Osteoblast (primary cell): ENCODE results near the gene ANKRD16. TPM values are rescaled to one million over a fixed set of nuclear protein-coding genes. Genes with fewer than 3 reads are reported as not detected.
A peak's percentile ranks its signal among the peaks of the same experiment; 100 is the strongest.

Source experiments
- DNase-seq: peaks from one replicate; pipeline ENCODE4 v3.0.0; 2011; ENCODE audit warnings: low spot score, mixed read lengths; ENCODE audit not compliant: insufficient read length; ENCODE audit errors: missing footprints
- H2AFZ ChIP-seq: 2 replicates; pipeline ENCODE4 v1.6.0; 2011; ENCODE audit warnings: mild to moderate bottlenecking, low read length
- H3K27ac ChIP-seq: 2 replicates; pipeline ENCODE4 v1.5.1; 2011; ENCODE audit warnings: mild to moderate bottlenecking, low read depth, low read length, moderate library complexity
- H3K27me3 ChIP-seq: 2 replicates; pipeline ENCODE4 v1.6.0; 2012; ENCODE audit warnings: mild to moderate bottlenecking, control low read depth, inconsistent platforms, low read length, moderate library complexity; ENCODE audit not compliant: insufficient read depth
- H3K36me3 ChIP-seq: 2 replicates; pipeline ENCODE4 v1.5.1; 2011; ENCODE audit warnings: mild to moderate bottlenecking, low read length, control low read depth, moderate library complexity; ENCODE audit not compliant: insufficient read depth
- H3K4me1 ChIP-seq: 2 replicates; pipeline ENCODE4 v1.5.1; 2011; ENCODE audit warnings: mild to moderate bottlenecking, low read length, control low read depth, moderate library complexity; ENCODE audit not compliant: insufficient read depth
- H3K4me2 ChIP-seq: 2 replicates; pipeline ENCODE4 v1.6.0; 2011; ENCODE audit warnings: mild to moderate bottlenecking, low read length; ENCODE audit not compliant: insufficient read depth
- H3K4me3 ChIP-seq: fragments of 200-600 bp; sonication (generic); 3 replicates; pipeline ENCODE4 v1.5.1; 2012; ENCODE audit warnings: mild to moderate bottlenecking, low read length, inconsistent platforms; ENCODE audit not compliant: insufficient read depth
- H3K79me2 ChIP-seq: 2 replicates; pipeline ENCODE4 v1.6.0; 2012; ENCODE audit warnings: mild to moderate bottlenecking, low read length, control low read depth, inconsistent platforms; ENCODE audit not compliant: insufficient read depth
- H3K9me3 ChIP-seq: 2 replicates; pipeline ENCODE4 v1.5.1; 2011; ENCODE audit warnings: low read depth, low read length, control low read depth
- H4K20me1 ChIP-seq: 2 replicates; pipeline ENCODE4 v1.6.0; 2012; ENCODE audit warnings: mild to moderate bottlenecking, low read length, control low read depth; ENCODE audit not compliant: insufficient read depth
- total RNA-seq: library from RNA; depleted of rRNA; stranded (reverse); fragments of >200 nt; gene quantifications from 2 replicates; pipeline ENCODE4 v1.2.3, GENCODE V29; 2012
- TF ChIP-seq, protein P1 (sequence below): IDR thresholded peaks from 2 replicates; pipeline ENCODE4 v1.5.1; 2011; ENCODE audit warnings: mild to moderate bottlenecking, low read depth, low read length, moderate library complexity; ENCODE audit errors: extremely low read depth

Gene ANKRD16
- total RNA-seq, 1 donor, result 7.2 TPM

DNA sequence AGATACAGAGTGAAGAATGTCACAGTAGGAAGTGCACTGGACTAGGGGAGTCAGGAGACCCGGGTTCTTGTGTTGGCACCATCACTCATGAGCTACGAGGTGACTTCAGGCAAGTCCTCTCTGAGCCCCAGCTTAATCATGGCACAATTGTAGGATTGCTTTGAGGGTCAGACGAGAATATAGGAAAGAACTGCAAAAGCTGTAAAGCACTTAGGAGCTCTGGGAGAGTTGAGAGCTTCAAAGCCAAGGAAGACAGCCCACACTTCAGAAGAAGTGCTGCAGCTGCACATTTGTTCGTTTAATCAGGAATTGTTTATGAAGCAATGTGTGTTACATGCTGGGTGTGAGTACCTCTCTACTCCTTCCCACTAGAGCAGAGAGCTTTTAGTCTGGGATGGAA is 4.7 kb upstream of the ANKRD16 start:
- peaks cover 32% of the 10 kb centered on the region for H4K20me1 ChIP-seq

DNA sequence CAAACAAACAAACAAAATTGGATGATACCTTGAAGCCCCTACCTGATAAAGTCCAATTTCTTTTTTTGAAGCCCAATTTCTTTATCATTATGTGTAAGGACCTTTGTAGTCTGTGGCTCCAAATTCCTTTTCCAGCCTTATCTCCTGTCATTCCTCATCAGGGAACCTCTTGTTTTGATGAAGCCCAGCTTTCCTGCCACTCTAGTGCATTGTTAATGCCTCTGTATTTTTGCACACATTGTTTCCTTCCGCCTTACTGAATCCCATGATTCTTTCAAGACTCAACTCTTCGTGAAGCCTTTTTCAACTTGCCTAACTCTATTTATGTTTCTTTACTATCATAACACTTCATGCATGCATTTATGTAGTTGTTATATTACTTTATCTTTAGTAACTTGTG is 3.6 kb upstream of the ANKRD16 start:
- peaks cover 19% of the 10 kb centered on the region for H3K4me1 ChIP-seq
- H3K4me2 ChIP-seq, result no peak overlapping the region
- no peaks in the 10 kb centered on the region for H3K27me3 ChIP-seq
- H3K4me3 ChIP-seq, result no peak overlapping the region
- H4K20me1 ChIP-seq, result peaks cover 30% of the 10 kb centered on the region
- H3K79me2 ChIP-seq, result peaks cover 86% of the 10 kb centered on the region
- no peak for DNase-seq
- no peak overlapping the region for H3K27ac ChIP-seq
- no peaks in the 10 kb centered on the region for H3K9me3 ChIP-seq
- no peak overlapping the region for H2AFZ ChIP-seq
- H3K36me3 ChIP-seq, result peaks cover 34% of the 10 kb centered on the region
- TF ChIP-seq, protein P1, sequence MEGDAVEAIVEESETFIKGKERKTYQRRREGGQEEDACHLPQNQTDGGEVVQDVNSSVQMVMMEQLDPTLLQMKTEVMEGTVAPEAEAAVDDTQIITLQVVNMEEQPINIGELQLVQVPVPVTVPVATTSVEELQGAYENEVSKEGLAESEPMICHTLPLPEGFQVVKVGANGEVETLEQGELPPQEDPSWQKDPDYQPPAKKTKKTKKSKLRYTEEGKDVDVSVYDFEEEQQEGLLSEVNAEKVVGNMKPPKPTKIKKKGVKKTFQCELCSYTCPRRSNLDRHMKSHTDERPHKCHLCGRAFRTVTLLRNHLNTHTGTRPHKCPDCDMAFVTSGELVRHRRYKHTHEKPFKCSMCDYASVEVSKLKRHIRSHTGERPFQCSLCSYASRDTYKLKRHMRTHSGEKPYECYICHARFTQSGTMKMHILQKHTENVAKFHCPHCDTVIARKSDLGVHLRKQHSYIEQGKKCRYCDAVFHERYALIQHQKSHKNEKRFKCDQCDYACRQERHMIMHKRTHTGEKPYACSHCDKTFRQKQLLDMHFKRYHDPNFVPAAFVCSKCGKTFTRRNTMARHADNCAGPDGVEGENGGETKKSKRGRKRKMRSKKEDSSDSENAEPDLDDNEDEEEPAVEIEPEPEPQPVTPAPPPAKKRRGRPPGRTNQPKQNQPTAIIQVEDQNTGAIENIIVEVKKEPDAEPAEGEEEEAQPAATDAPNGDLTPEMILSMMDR, result no peak

More for the DNA sequence above, 4.7 kb upstream of the ANKRD16 start:
- no peaks in the 10 kb centered on the region for H3K27me3 ChIP-seq
- TF ChIP-seq, protein P1, result no peak
- H3K36me3 ChIP-seq, result peaks cover 34% of the 10 kb centered on the region
- no peak overlapping the region for H3K4me3 ChIP-seq
- peaks cover 88% of the 10 kb centered on the region for H3K79me2 ChIP-seq
- peaks cover 16% of the 10 kb centered on the region for H3K4me1 ChIP-seq
- H3K4me2 ChIP-seq, result no peak overlapping the region
- DNase-seq, result no peak
- no peaks in the 10 kb centered on the region for H3K9me3 ChIP-seq
- no peak overlapping the region for H3K27ac ChIP-seq
- no peak overlapping the region for H2AFZ ChIP-seq

DNA sequence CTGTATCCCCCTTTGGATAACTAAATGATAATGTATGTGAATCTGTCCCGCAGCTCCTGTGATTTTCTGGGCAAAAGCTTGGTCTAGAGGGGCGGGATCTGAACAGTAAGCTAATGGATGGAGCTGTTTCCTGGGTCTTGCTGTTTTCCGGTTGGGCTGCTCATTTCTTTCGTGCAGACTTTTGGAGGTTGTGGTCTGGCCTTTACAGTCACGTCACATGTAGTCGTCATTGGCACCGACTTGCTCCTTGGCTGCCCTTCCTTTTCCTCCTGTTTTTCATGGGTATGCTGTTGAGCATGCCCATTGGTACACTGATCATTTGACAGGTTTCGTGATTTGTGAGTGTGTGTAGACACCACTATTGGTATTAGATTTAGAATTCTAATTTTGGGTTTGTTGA is 2.3 kb upstream of the ANKRD16 start:
- no peak overlapping the region for H2AFZ ChIP-seq
- peaks cover 34% of the 10 kb centered on the region for H4K20me1 ChIP-seq
- no peaks in the 10 kb centered on the region for H3K9me3 ChIP-seq
- H3K4me1 ChIP-seq, result peaks cover 23% of the 10 kb centered on the region
- H3K4me3 ChIP-seq, result no peak overlapping the region
- H3K36me3 ChIP-seq, result peaks cover 25% of the 10 kb centered on the region
- TF ChIP-seq, protein P1, result no peak
- peak overlapping the region; percentile 76 for H3K27ac ChIP-seq
- H3K79me2 ChIP-seq, result peaks cover 81% of the 10 kb centered on the region
- DNase-seq, result peak; percentile 86
- no peak overlapping the region for H3K4me2 ChIP-seq
- no peaks in the 10 kb centered on the region for H3K27me3 ChIP-seq

DNA sequence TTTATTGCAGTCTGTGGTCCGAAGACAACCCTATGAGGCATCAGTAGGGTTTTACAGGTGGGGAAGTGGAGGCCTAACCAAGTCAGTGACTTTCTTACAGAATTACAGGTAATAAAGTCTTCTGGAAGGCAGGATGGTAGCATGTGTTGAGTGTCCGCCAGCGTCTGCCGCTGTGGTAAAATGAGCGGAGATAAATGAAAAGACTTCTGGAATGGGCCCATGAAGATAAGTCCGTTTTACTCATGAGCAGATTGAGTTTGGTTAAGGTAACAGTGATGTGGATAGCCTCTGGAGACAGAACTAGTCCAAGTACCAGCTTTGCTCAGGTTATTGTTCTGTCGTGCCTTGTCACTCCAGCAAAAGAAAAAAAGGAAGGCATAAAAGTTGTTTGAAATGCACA is 1.3 kb upstream of the ANKRD16 start:
- DNase-seq, result peak; percentile 85
- H3K36me3 ChIP-seq, result peaks cover 25% of the 10 kb centered on the region

More for the DNA sequence above, 1.3 kb upstream of the ANKRD16 start:
- Histone ChIP-seq H3K79me2 (peaks cover 71% of the 10 kb centered on the region), H4K20me1 (peaks cover 34% of the 10 kb centered on the region), H3K27ac (peak overlapping the region; percentile 76), H3K4me2 (peak overlapping the region; percentile 94), H3K27me3 (no peaks in the 10 kb centered on the region), H3K9me3 (no peaks in the 10 kb centered on the region), H3K4me3 (peak overlapping the region; percentile 82), H2AFZ (peak overlapping the region; percentile 75), H3K4me1 (peaks cover 23% of the 10 kb centered on the region)
- TF ChIP-seq, protein P1, result no peak
